HCT116 (cell line): ENCODE data around the gene FOXO3.
A peak's percentile ranks its signal among the peaks of the same experiment; 100 is the strongest.

Experiments
- EGR1 ChIP-seq: IDR thresholded peaks from 2 replicates; pipeline ENCODE4 v1.6.1; 2012; ENCODE audit warnings: low read depth
- ELF1 ChIP-seq: IDR thresholded peaks from 2 replicates; pipeline ENCODE4 v1.6.1; 2012; ENCODE audit warnings: low read depth, borderline replicate concordance
- EZH2 ChIP-seq: fragments of 200-600 bp; sonication (generic); IDR thresholded peaks from 2 replicates; pipeline ENCODE4 v1.6.1; 2017; ENCODE audit warnings: antibody characterized with exemption, mixed run types
- POLR2AphosphoS5 ChIP-seq: IDR thresholded peaks from 2 replicates; pipeline ENCODE4 v1.6.1; 2011; ENCODE audit warnings: mild to moderate bottlenecking, low read depth, low read length, moderate library complexity
- RAD21 ChIP-seq: IDR thresholded peaks from 2 replicates; pipeline ENCODE4 v1.6.1; 2012; ENCODE audit warnings: low read depth, mild to moderate bottlenecking
- TCF7L2 ChIP-seq: IDR thresholded peaks from 2 replicates; pipeline ENCODE4 v1.7.0; 2011; ENCODE audit warnings: borderline replicate concordance, inconsistent platforms; ENCODE audit not compliant: insufficient read depth, insufficient read length; ENCODE audit errors: extremely low read depth
- ZNF274 ChIP-seq: fragments of 200-500 bp; sonication (Bioruptor generic); IDR thresholded peaks from 2 replicates; pipeline ENCODE4 v1.6.1; 2014; ENCODE audit warnings: mild to moderate bottlenecking, low read depth, low read length, inconsistent platforms
- TF ChIP-seq, protein P1 (sequence below), 3 experiments: fragments of 200-600 bp in 1 of 3; sonication (generic) in 1 of 3; IDR thresholded peaks in 2 of 3; conservative IDR thresholded peaks in 1 of 3; 2 replicates each; pipeline ENCODE4 v1.5.1; 2012 to 2017; ENCODE audit warnings: low read depth in 2 of 3, low read length in 2 of 3, antibody characterized with exemption in 1 of 3, borderline replicate concordance in 1 of 3, control low read depth in 1 of 3, mild to moderate bottlenecking in 1 of 3, mixed read lengths in 1 of 3, mixed run types in 1 of 3, moderate library complexity in 1 of 3; ENCODE audit not compliant: insufficient read depth in 1 of 3
- TF ChIP-seq, protein P2 (sequence below): IDR thresholded peaks from 2 replicates; pipeline ENCODE4 v1.6.1; 2012; ENCODE audit warnings: low read depth
- TF ChIP-seq, protein P3 (sequence below): IDR thresholded peaks from 2 replicates; pipeline ENCODE4 v1.6.1; 2012

DNA sequence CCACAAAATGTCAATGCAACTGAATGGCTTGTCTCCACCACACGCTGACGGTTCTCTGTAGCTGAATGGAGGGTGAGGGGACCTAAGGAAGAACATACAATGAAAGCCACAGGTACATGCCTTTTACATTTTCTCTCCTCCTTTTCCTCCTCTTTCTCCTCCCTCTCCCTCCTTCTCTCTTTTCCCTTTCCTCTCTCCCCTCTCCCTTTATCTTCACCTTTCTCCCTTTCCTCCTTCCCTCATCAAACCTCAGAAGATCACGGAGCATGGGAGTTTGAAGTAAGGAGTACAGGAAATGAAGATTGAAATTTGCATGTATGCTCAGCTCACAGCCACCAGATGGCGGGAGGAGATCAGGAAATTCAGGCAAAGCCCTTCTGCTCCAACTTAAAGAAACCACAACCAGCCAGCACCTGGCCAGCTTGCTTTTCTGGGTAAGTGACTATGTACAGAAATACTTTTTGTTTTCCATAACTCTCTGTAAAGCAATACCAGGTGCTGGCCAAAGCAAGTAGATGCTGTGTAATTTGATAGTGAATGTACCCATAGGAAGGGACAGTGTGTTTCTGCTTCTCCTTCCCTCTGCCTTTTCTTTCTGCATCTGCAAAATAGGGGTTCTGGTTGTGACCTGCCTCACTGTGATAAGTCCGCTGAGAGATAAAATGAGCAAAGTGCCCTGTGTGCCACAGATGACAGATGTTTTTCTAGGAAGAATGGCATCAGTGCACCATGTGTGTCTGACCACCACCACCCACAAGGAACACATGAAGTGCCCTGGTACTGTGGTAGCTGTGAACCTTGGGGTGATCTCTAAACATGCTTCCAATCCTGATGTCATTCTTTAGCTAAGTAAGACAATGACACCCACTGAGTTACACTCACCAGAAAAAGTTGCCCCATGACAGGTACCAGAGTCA is 18.6 kb upstream of the FOXO3 start:
- TF ChIP-seq, protein P1, sequence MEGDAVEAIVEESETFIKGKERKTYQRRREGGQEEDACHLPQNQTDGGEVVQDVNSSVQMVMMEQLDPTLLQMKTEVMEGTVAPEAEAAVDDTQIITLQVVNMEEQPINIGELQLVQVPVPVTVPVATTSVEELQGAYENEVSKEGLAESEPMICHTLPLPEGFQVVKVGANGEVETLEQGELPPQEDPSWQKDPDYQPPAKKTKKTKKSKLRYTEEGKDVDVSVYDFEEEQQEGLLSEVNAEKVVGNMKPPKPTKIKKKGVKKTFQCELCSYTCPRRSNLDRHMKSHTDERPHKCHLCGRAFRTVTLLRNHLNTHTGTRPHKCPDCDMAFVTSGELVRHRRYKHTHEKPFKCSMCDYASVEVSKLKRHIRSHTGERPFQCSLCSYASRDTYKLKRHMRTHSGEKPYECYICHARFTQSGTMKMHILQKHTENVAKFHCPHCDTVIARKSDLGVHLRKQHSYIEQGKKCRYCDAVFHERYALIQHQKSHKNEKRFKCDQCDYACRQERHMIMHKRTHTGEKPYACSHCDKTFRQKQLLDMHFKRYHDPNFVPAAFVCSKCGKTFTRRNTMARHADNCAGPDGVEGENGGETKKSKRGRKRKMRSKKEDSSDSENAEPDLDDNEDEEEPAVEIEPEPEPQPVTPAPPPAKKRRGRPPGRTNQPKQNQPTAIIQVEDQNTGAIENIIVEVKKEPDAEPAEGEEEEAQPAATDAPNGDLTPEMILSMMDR (IDR thresholded peaks at IDR 0.05 in 2 of 3, conservative IDR thresholded peaks at IDR 0.05 in 1 of 3; ENCODE audit: borderline replicate concordance in 1 of 3, insufficient read depth in 1 of 3, low read depth in 2 of 3, low read length in 2 of 3): peak; percentile 68 to 95 (median 90)
- no peak for TF ChIP-seq ZNF274
- TF ChIP-seq RAD21: peak; percentile 100
- TF ChIP-seq POLR2AphosphoS5: no peak
- TF ChIP-seq TCF7L2: no peak
- TF ChIP-seq EZH2: no peak
- TF ChIP-seq, protein P2, sequence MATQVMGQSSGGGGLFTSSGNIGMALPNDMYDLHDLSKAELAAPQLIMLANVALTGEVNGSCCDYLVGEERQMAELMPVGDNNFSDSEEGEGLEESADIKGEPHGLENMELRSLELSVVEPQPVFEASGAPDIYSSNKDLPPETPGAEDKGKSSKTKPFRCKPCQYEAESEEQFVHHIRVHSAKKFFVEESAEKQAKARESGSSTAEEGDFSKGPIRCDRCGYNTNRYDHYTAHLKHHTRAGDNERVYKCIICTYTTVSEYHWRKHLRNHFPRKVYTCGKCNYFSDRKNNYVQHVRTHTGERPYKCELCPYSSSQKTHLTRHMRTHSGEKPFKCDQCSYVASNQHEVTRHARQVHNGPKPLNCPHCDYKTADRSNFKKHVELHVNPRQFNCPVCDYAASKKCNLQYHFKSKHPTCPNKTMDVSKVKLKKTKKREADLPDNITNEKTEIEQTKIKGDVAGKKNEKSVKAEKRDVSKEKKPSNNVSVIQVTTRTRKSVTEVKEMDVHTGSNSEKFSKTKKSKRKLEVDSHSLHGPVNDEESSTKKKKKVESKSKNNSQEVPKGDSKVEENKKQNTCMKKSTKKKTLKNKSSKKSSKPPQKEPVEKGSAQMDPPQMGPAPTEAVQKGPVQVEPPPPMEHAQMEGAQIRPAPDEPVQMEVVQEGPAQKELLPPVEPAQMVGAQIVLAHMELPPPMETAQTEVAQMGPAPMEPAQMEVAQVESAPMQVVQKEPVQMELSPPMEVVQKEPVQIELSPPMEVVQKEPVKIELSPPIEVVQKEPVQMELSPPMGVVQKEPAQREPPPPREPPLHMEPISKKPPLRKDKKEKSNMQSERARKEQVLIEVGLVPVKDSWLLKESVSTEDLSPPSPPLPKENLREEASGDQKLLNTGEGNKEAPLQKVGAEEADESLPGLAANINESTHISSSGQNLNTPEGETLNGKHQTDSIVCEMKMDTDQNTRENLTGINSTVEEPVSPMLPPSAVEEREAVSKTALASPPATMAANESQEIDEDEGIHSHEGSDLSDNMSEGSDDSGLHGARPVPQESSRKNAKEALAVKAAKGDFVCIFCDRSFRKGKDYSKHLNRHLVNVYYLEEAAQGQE: no peak
- TF ChIP-seq, protein P3, sequence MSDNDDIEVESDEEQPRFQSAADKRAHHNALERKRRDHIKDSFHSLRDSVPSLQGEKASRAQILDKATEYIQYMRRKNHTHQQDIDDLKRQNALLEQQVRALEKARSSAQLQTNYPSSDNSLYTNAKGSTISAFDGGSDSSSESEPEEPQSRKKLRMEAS: no peak
- no peak for TF ChIP-seq ELF1
- no peak for TF ChIP-seq EGR1
